Measurements from ENCODE around the gene AKAP13.

DNA sequence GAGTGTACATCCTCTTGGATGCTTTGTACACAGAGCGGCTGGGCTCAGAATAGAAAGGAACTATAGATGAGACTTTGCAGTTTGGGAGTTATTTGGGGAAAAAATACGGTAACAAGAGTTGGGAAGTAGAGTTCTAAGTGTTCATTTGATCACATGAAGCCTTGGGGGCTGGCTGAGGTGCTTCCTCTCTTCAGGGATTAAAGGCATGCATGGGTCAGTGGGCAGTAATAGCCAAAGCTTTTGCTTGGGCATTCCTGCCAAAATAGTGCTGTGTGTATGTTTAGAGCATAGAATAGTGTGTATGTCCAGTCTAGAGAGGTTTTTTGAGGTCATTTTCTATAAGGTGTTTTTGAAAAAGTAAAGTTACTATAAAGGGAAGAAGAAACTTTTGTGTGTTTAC is 12.8 kb downstream of the AKAP13 start:
- TF ChIP-seq, protein P1, sequence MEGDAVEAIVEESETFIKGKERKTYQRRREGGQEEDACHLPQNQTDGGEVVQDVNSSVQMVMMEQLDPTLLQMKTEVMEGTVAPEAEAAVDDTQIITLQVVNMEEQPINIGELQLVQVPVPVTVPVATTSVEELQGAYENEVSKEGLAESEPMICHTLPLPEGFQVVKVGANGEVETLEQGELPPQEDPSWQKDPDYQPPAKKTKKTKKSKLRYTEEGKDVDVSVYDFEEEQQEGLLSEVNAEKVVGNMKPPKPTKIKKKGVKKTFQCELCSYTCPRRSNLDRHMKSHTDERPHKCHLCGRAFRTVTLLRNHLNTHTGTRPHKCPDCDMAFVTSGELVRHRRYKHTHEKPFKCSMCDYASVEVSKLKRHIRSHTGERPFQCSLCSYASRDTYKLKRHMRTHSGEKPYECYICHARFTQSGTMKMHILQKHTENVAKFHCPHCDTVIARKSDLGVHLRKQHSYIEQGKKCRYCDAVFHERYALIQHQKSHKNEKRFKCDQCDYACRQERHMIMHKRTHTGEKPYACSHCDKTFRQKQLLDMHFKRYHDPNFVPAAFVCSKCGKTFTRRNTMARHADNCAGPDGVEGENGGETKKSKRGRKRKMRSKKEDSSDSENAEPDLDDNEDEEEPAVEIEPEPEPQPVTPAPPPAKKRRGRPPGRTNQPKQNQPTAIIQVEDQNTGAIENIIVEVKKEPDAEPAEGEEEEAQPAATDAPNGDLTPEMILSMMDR (IDR thresholded peaks at IDR 0.05): no peak
- TF ChIP-seq EZH2 (IDR thresholded peaks at IDR 0.05; ENCODE audit: borderline replicate concordance, insufficient read depth, low read depth, low read length, poor library complexity, severe bottlenecking): no peak

All from B cell (primary cell).